GM12878 (cell line): ENCODE measurements around the gene MAML3. TPM values are rescaled to one million over a fixed set of nuclear protein-coding genes. Genes with fewer than 3 reads are reported as not detected.

Experiments used
- ATAC-seq: fragments of 200-7000 bp; cut with Tn5 transposase; 3 replicates; pipeline ENCODE4 v1.9.1; 2020; ENCODE audit warnings: mild to moderate bottlenecking, moderate library complexity
- BruUV-seq: library from RNA; stranded (reverse); fragments of 400-500 nt; replicated peaks from 2 replicates; lab custom pipeline; 2021; lab: Mats Ljungman, UMichigan
- CTCF ChIA-PET: fragments of 300-600 bp; sonication (Branson Sonifier 250); formaldehyde crosslinking; extraction: SDS; loops from one replicate; lab custom pipeline; 2021; ENCODE audit warnings: inconsistent platforms; lab: Yijun Ruan, JAX
- POLR2A ChIA-PET: fragments of 350-600 bp; formaldehyde crosslinking; extraction: SDS; loops from one replicate; lab custom pipeline; 2021; ENCODE audit warnings: inconsistent platforms; lab: Charles Lee
- RAD21 ChIA-PET: fragments of 300-600 bp; sonication (Branson Sonifier 250); formaldehyde crosslinking; loops from one replicate; lab custom pipeline; 2023; ENCODE audit warnings: antibody characterized with exemption; ENCODE audit not compliant: unreplicated experiment; lab: Charles Lee
- SMC1A ChIA-PET: fragments of 300-600 bp; sonication (Branson Sonifier 250); formaldehyde crosslinking; loops from one replicate; lab custom pipeline; 2023; ENCODE audit not compliant: unreplicated experiment, uncharacterized antibody; lab: Charles Lee
- DNase-seq: peaks from one replicate; pipeline ENCODE4 v3.0.0-alpha.2; 2011; ENCODE audit warnings: low read depth, low spot score
- FAIRE-seq: peaks from 3 replicates; lab custom pipeline; 2011; peaks lifted over from hg19 to GRCh38; lab: Jason Lieb, UNC
- H2AFZ ChIP-seq: 2 replicates; pipeline ENCODE4 v1.6.0; 2011; ENCODE audit warnings: low read depth, low read length, control low read depth; ENCODE audit not compliant: control insufficient read depth
- H3K27ac ChIP-seq: 2 replicates; pipeline ENCODE4 v1.5.1; 2011; ENCODE audit warnings: control low read depth; ENCODE audit not compliant: control insufficient read depth, insufficient read depth
- H3K27me3 ChIP-seq, 2 experiments: replicated peaks in 1 of 2; 2 replicates each; pipeline versions ENCODE4 v1.6.0 to v1.6.1; 2011; ENCODE audit warnings: low read length in 1 of 2; ENCODE audit not compliant: control insufficient read depth in 2 of 2, insufficient read depth in 2 of 2
- H3K36me3 ChIP-seq, 2 experiments: 2 replicates each; pipeline ENCODE4 v1.5.1; 2011; ENCODE audit warnings: low read length in 1 of 2; ENCODE audit not compliant: control insufficient read depth in 2 of 2, insufficient read depth in 2 of 2
- H3K4me1 ChIP-seq: 2 replicates; pipeline ENCODE4 v1.6.1; 2011; ENCODE audit warnings: mild to moderate bottlenecking, low read length, moderate library complexity, mixed read lengths; ENCODE audit not compliant: control insufficient read depth, insufficient read depth
- H3K4me2 ChIP-seq: 2 replicates; pipeline ENCODE4 v1.6.0; 2011; ENCODE audit warnings: control low read depth; ENCODE audit not compliant: control insufficient read depth, insufficient read depth
- H3K4me3 ChIP-seq: fragments of 200-600 bp; sonication (generic); 2 replicates; pipeline ENCODE4 v1.5.1; 2016
- H3K79me2 ChIP-seq: 2 replicates; pipeline ENCODE4 v1.6.0; 2011; ENCODE audit warnings: low read length; ENCODE audit not compliant: control insufficient read depth, insufficient read depth
- H3K9ac ChIP-seq: 2 replicates; pipeline ENCODE4 v1.8.0; 2011; ENCODE audit warnings: low read length, control low read depth, mixed read lengths; ENCODE audit not compliant: control insufficient read depth, insufficient read depth
- H3K9me3 ChIP-seq: replicated peaks from 3 replicates; pipeline ENCODE4 v1.5.1; 2011; ENCODE audit warnings: mild to moderate bottlenecking, low read length; ENCODE audit not compliant: control insufficient read depth, insufficient read depth
- H4K20me1 ChIP-seq: 2 replicates; pipeline ENCODE4 v1.6.0; 2011; ENCODE audit not compliant: control insufficient read depth, insufficient read depth
- BRCA1 ChIP-seq: IDR thresholded peaks from 2 replicates; pipeline ENCODE4 v1.6.1; 2011; ENCODE audit warnings: low read depth, low read length, improper control_type of control experiment
- EED ChIP-seq: sonication (generic); IDR thresholded peaks from 2 replicates; pipeline ENCODE4 v1.6.1; 2016; ENCODE audit warnings: antibody characterized with exemption, low read depth
- ESRRA ChIP-seq: IDR thresholded peaks from 2 replicates; pipeline ENCODE4 v1.6.1; 2012; ENCODE audit warnings: mild to moderate bottlenecking, low read length, improper control_type of control experiment
- ETV6 ChIP-seq, 2 experiments: fragments of 450-650 bp in 1 of 2; IDR thresholded peaks in 1 of 2; conservative IDR thresholded peaks in 1 of 2; 2 replicates each; pipeline ENCODE4 v1.6.1; 2014; ENCODE audit warnings: antibody characterized with exemption in 1 of 2, borderline replicate concordance in 1 of 2, low read depth in 1 of 2, mild to moderate bottlenecking in 1 of 2, moderate library complexity in 1 of 2
- HDAC2 ChIP-seq: fragments of 200-600 bp; sonication (generic); IDR thresholded peaks from 2 replicates; pipeline ENCODE4 v1.6.1; 2017
- IRF4 ChIP-seq: IDR thresholded peaks from 2 replicates; pipeline ENCODE4 v1.6.1; 2011; ENCODE audit warnings: low read depth, low read length
- PAX5 ChIP-seq: IDR thresholded peaks from 2 replicates; pipeline ENCODE4 v1.6.1; 2011; ENCODE audit warnings: low read depth, low read length, borderline replicate concordance
- POLR2A ChIP-seq: IDR thresholded peaks from 2 replicates; pipeline ENCODE4 v1.6.1; 2011; ENCODE audit warnings: low read depth, mild to moderate bottlenecking, low read length
- RBBP5 ChIP-seq: fragments of 200-600 bp; sonication (generic); conservative IDR thresholded peaks from 2 replicates; pipeline ENCODE4 v1.6.1; 2016
- SMC3 ChIP-seq: IDR thresholded peaks from 2 replicates; pipeline ENCODE4 v1.6.1; 2011; ENCODE audit warnings: low read length, improper control_type of control experiment, borderline replicate concordance
- SPI1 ChIP-seq: IDR thresholded peaks from 2 replicates; pipeline ENCODE4 v1.6.1; 2011; ENCODE audit warnings: low read depth, mild to moderate bottlenecking, low read length, moderate library complexity, borderline replicate concordance; ENCODE audit not compliant: insufficient read depth
- ZZZ3 ChIP-seq: IDR thresholded peaks from 2 replicates; pipeline ENCODE4 v1.6.1; 2011; ENCODE audit warnings: low read depth; ENCODE audit not compliant: control insufficient read depth, insufficient read length
- WGBS: methylation state at CpG from one replicate; pipeline ENCODE4 v1.1.6; 2016; ENCODE audit warnings: low lambda C conversion rate; ENCODE audit not compliant: insufficient replicate concordance, insufficient coverage; ENCODE audit errors: missing lambda C conversion rate; 5-methylcytosine and 5-hydroxymethylcytosine counted together
- in situ Hi-C: fragments of 300-500 bp; cut with MboI; formaldehyde crosslinking; loops from 9 replicates; pipeline ENCODE4 v1.14.3; 2018; ENCODE audit warnings: mixed read lengths
- intact Hi-C: fragments of 100-400 bp; cut with micrococcal nuclease; formaldehyde crosslinking; loops from one replicate; pipeline ENCODE4 v1.14.2; 2022; ENCODE audit not compliant: unreplicated experiment
- polyA plus RNA-seq, 11 experiments: library from polyadenylated mRNA; depleted of rRNA in 4 of 11; unstranded in 6 of 11; stranded (reverse) in 5 of 11; fragments of >200 nt; fragmentation: Nextera tagmentation in 4 of 11; fragmentation: Illumina TruSeq in 1 of 11; extraction: Ambion mirVana in 4 of 11; extraction: Trizol in 1 of 11; gene quantifications; 1 replicate in 1 of 11; 2 replicates in 10 of 11; pipeline versions ENCODE4 v1.2.1 to v1.2.3, GENCODE V29; 2011 to 2016; ENCODE audit warnings: inconsistent platforms in 2 of 11, missing spikeins in 2 of 11, low read depth in 1 of 11
- total RNA-seq, 4 experiments: library from RNA; depleted of rRNA in 3 of 4; stranded (reverse); fragments of >200 nt in 3 of 4; fragmentation: Illumina TruSeq in 1 of 4; extraction: Trizol in 1 of 4; gene quantifications; 2 replicates each; pipeline versions ENCODE4 v1.2.1 to v1.2.3, GENCODE V29; 2013 to 2021
- TF ChIP-seq, protein P1 (sequence below): fragments of 450-650 bp; IDR thresholded peaks from 2 replicates; pipeline ENCODE4 v1.6.1; 2016; ENCODE audit warnings: mild to moderate bottlenecking
- TF ChIP-seq, protein P2 (sequence below): IDR thresholded peaks from 2 replicates; pipeline ENCODE4 v1.6.1; 2011; ENCODE audit warnings: low read depth, low read length, improper control_type of control experiment, borderline replicate concordance

Gene MAML3
- total and polyA plus RNA-seq, 10 of the 15 experiments (the other 5 are each of a cell fraction or from before 2014, with no cell fraction given) = under 0.01 to 0.53 (median 0.06) TPM; not detected in 2

DNA sequence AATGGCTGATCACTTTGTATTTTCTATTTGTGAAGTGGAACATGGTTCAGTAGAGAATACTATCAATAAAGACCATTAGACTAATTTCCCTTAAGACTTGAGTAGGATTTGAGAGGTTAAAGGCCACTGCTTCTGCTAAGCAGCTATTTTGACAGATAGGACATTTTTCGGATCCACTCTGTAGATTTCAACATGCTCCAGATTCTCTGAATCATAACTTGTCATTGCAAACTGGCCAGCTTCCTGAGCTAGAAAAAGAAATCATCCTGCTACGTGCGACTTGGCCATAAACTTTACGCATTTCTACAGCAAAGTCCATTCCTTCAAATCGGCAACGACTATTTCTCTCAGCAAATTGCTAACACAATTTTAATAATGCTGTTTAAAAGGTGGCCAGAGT lies 433.2 kb downstream of the MAML3 start:
- Histone ChIP-seq H3K27ac (no peak overlapping the region), H2AFZ (no peak overlapping the region), H3K4me2 (no peak overlapping the region), H3K9me3 (no peaks in the 10 kb centered on the region), H3K36me3 (no peaks in the 10 kb centered on the region; a peak in 1 of 4 replicates), H3K9ac (no peak overlapping the region), H3K4me3 (no peak overlapping the region), H3K79me2 (no peaks in the 10 kb centered on the region), H4K20me1 (no peaks in the 10 kb centered on the region), H3K4me1 (no peaks in the 10 kb centered on the region), H3K27me3 (no peaks in the 10 kb centered on the region)
- SMC1A ChIA-PET = no interaction called here
- no peak for DNase-seq
- CTCF ChIA-PET = interaction anchor here (0.5 kb wide), 1 partner anchor 64 kb away, joined by 3 read pairs; no protein-coding TSS in a partner anchor
- TF ChIP-seq PAX5 (no peak), RBBP5 (no peak), HDAC2 (no peak), SMC3 (no peak), BRCA1 (no peak), ESRRA (no peak), IRF4 (no peak)
- in situ Hi-C loops = no loop called here
- no TSS peak for BruUV-seq
- RAD21 ChIA-PET = no interaction called here
- intact Hi-C loops = no loop called here
- 64% methylated on average over 6 of the region's 6 CpGs for WGBS
- ATAC-seq = no peak
- POLR2A ChIA-PET = no interaction called here
- no peak for FAIRE-seq

DNA sequence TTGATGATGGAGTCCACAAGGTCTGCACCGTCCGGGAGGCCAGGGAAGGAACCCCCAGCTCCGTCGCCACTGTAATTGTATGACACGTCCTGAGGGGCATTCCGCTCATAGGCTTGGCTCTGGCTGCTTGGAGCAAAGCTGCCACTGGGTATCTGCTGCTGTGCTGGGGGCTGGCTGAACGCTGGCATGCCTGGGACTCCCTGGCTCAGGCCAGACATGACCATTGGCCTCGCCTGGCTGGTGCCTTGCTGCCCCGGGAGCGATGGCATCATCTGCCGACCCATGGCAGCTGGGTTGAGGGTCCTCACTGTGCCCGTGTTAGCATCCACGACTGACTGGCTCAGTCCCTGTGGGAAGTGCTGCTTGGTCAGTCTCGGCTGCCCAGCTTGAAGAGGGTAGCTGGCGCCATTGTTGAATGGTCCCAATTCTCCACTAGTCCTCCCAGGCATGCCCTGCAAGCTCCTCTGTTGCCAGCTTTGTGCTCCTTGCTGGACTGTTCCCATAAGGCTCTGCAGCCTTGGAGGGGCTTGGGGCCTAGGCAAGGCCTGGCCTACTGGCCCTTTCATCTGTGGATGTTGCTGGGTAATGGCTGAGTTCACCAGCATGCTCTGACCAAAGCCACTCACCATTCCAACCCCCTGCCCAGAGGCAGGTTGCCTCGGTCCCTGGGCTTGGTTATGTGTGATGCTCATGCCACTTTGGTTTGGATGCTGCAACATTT lies 434.4 kb downstream of the MAML3 start:
- Histone ChIP-seq H3K4me2 (no peak overlapping the region), H3K79me2 (no peaks in the 10 kb centered on the region), H4K20me1 (no peaks in the 10 kb centered on the region), H2AFZ (no peak overlapping the region), H3K4me3 (no peak overlapping the region), H3K27ac (no peak overlapping the region), H3K4me1 (no peaks in the 10 kb centered on the region), H3K36me3 (no peaks in the 10 kb centered on the region; a peak in 1 of 4 replicates), H3K9ac (no peak overlapping the region), H3K9me3 (no peaks in the 10 kb centered on the region), H3K27me3 (no peaks in the 10 kb centered on the region)
- TF ChIP-seq, protein P1, sequence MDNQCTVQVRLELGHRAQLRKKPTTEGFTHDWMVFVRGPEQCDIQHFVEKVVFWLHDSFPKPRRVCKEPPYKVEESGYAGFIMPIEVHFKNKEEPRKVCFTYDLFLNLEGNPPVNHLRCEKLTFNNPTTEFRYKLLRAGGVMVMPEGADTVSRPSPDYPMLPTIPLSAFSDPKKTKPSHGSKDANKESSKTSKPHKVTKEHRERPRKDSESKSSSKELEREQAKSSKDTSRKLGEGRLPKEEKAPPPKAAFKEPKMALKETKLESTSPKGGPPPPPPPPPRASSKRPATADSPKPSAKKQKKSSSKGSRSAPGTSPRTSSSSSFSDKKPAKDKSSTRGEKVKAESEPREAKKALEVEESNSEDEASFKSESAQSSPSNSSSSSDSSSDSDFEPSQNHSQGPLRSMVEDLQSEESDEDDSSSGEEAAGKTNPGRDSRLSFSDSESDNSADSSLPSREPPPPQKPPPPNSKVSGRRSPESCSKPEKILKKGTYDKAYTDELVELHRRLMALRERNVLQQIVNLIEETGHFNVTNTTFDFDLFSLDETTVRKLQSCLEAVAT = no peak
- TF ChIP-seq ETV6 (conservative IDR thresholded peaks at IDR 0.05 in 1 of 2, IDR thresholded peaks at IDR 0.05 in 1 of 2; ENCODE audit: borderline replicate concordance in 1 of 2, low read depth in 1 of 2) (no peak), ZZZ3 (no peak), EED (no peak), SPI1 (no peak), POLR2A (no peak)
- TF ChIP-seq, protein P2, sequence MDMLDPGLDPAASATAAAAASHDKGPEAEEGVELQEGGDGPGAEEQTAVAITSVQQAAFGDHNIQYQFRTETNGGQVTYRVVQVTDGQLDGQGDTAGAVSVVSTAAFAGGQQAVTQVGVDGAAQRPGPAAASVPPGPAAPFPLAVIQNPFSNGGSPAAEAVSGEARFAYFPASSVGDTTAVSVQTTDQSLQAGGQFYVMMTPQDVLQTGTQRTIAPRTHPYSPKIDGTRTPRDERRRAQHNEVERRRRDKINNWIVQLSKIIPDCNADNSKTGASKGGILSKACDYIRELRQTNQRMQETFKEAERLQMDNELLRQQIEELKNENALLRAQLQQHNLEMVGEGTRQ = no peak
- DNase-seq (no peak), FAIRE-seq (no peak), ATAC-seq (no peak)
- ChIA-PET SMC1A (no interaction called here), RAD21 (no interaction called here), POLR2A (no interaction called here), CTCF (no interaction called here)
- BruUV-seq = no TSS peak
- intact Hi-C loops (no loop called here), in situ Hi-C loops (no loop called here)
- 47% methylated on average over 16 of the region's 16 CpGs for whole genome bisulfite sequencing
